GM18870 (cell line): ENCODE data around the gene FAH.

ENCODE experiments used
- ATAC-seq: cut with Tn5 transposase; IDR thresholded peaks from one replicate; pipeline ENCODE4 v1.9.1; 2021; ENCODE audit warnings: moderate library complexity; ENCODE audit not compliant: unreplicated experiment

FAH gene

GRCh38 chr15:80171787-80172186, 19.0 kb downstream of the FAH start:
- ATAC-seq: no peak

- ATAC-seq: no peak
Measured at GRCh38 chr15:80172401-80172800, 19.6 kb downstream of the FAH start.

GRCh38 chr15:80173022-80173759, 20.4 kb downstream of the FAH start:
- ATAC-seq: no peak

GRCh38 chr15:80174017-80174746, 21.4 kb downstream of the FAH start:
- ATAC-seq: no peak

- ATAC-seq: no peak
Measured at GRCh38 chr15:80175436-80175835, 22.6 kb downstream of the FAH start.

- ATAC-seq: no peak
Measured at GRCh38 chr15:80176443-80176842, 23.6 kb downstream of the FAH start.

- no peak for ATAC-seq
Measured at GRCh38 chr15:80177156-80177555, 24.4 kb downstream of the FAH start.

GRCh38 chr15:80179025-80179759, 26.4 kb downstream of the FAH start:
- ATAC-seq: no peak

GRCh38 chr15:80179935-80180334, 27.1 kb downstream of the FAH start:
- ATAC-seq: no peak

GRCh38 chr15:80180468-80180867, 27.7 kb downstream of the FAH start:
- ATAC-seq: no peak

- ATAC-seq: no peak
Measured at GRCh38 chr15:80180986-80181385, 28.2 kb downstream of the FAH start.

- ATAC-seq: no peak
Measured at GRCh38 chr15:80182611-80183261, 29.9 kb downstream of the FAH start.

- no peak for ATAC-seq
Measured at GRCh38 chr15:80183306-80183705, 30.5 kb downstream of the FAH start.

- no peak for ATAC-seq
Measured at GRCh38 chr15:80183886-80184285, 31.1 kb downstream of the FAH start.

GRCh38 chr15:80184554-80184953, 31.8 kb downstream of the FAH start:
- ATAC-seq: no peak

- no peak for ATAC-seq
Measured at GRCh38 chr15:80185152-80185551, 32.4 kb downstream of the FAH start.

GRCh38 chr15:80186066-80186465, 33.3 kb downstream of the FAH start:
- no peak for ATAC-seq

- no peak for ATAC-seq
Measured at GRCh38 chr15:80186597-80186996, 33.8 kb downstream of the FAH start.

- no peak for ATAC-seq
Measured at GRCh38 chr15:80188251-80188650, 35.5 kb downstream of the FAH start.

- no peak for ATAC-seq
Measured at GRCh38 chr15:80191198-80191597, 38.4 kb downstream of the FAH start.

GRCh38 chr15:80191897-80192595, 39.2 kb downstream of the FAH start:
- ATAC-seq: no peak
